ENCODE measurements around the gene ATXN1.

Gene ATXN1

GRCh38 chr6:16412982-16413381 is 348.3 kb downstream of the ATXN1 start:
- H3K27ac ChIP-seq (ENCODE audit: low read depth, low read length), result peak overlapping the region; percentile 53
- H3K79me2 ChIP-seq (ENCODE audit: control insufficient read depth, low read length), result no peaks in the 10 kb centered on the region
- peak overlapping the region; percentile 65 for H3K4me3 ChIP-seq (ENCODE audit: low read length)
- H3K9me3 ChIP-seq (ENCODE audit: control insufficient read depth, insufficient read depth, low read length), result no peaks in the 10 kb centered on the region
- no peaks in the 10 kb centered on the region for H3K27me3 ChIP-seq (ENCODE audit: control insufficient read depth, low read length)
- H4K20me1 ChIP-seq (ENCODE audit: control insufficient read depth, insufficient read depth, low read depth, low read length), result no peaks in the 10 kb centered on the region
- H3K36me3 ChIP-seq (ENCODE audit: control insufficient read depth, low read length), result no peaks in the 10 kb centered on the region
- peak overlapping the region; percentile 80 for H3K4me2 ChIP-seq (ENCODE audit: low read length)
- peaks cover 8% of the 10 kb centered on the region for H3F3A ChIP-seq (ENCODE audit: control insufficient read depth, insufficient read depth)
- H3K9me2 ChIP-seq (replicated peaks; ENCODE audit: control insufficient read depth, low read length), result no peaks in the 10 kb centered on the region
- TF ChIP-seq EZH2phosphoT487 (IDR thresholded peaks at IDR 0.05; ENCODE audit: borderline replicate concordance, low read length) (no peak), CTCF (IDR thresholded peaks at IDR 0.05; ENCODE audit: low read depth, low read length, poor library complexity, severe bottlenecking) (no peak)
- peaks cover 68% of the 10 kb centered on the region for H3K4me1 ChIP-seq (ENCODE audit: control insufficient read depth, low read length)

- TF ChIP-seq CTCF (IDR thresholded peaks at IDR 0.05; ENCODE audit: low read depth, low read length, poor library complexity, severe bottlenecking) (no peak), EZH2phosphoT487 (IDR thresholded peaks at IDR 0.05; ENCODE audit: borderline replicate concordance, low read length) (no peak)
- Histone ChIP-seq H3K4me3 (ENCODE audit: low read length) (no peak overlapping the region), H3K4me2 (ENCODE audit: low read length) (no peak overlapping the region), H3F3A (ENCODE audit: control insufficient read depth, insufficient read depth) (peaks cover 8% of the 10 kb centered on the region), H3K9me2 (replicated peaks; ENCODE audit: control insufficient read depth, low read length) (no peaks in the 10 kb centered on the region), H4K20me1 (ENCODE audit: control insufficient read depth, insufficient read depth, low read depth, low read length) (no peaks in the 10 kb centered on the region), H3K4me1 (ENCODE audit: control insufficient read depth, low read length) (peaks cover 76% of the 10 kb centered on the region), H3K27me3 (ENCODE audit: control insufficient read depth, low read length) (no peaks in the 10 kb centered on the region), H3K9me3 (ENCODE audit: control insufficient read depth, insufficient read depth, low read length) (no peaks in the 10 kb centered on the region), H3K36me3 (ENCODE audit: control insufficient read depth, low read length) (no peaks in the 10 kb centered on the region), H3K27ac (ENCODE audit: low read depth, low read length) (no peak overlapping the region), H3K79me2 (ENCODE audit: control insufficient read depth, low read length) (no peaks in the 10 kb centered on the region)
Measured at GRCh38 chr6:16412171-16412570, 349.1 kb downstream of the ATXN1 start.

- Histone ChIP-seq H3K79me2 (ENCODE audit: control insufficient read depth, low read length) (no peaks in the 10 kb centered on the region), H4K20me1 (ENCODE audit: control insufficient read depth, insufficient read depth, low read depth, low read length) (no peaks in the 10 kb centered on the region), H3K4me2 (ENCODE audit: low read length) (peak overlapping the region; percentile 50), H3K4me1 (ENCODE audit: control insufficient read depth, low read length) (peaks cover 80% of the 10 kb centered on the region), H3K36me3 (ENCODE audit: control insufficient read depth, low read length) (no peaks in the 10 kb centered on the region), H3K9me3 (ENCODE audit: control insufficient read depth, insufficient read depth, low read length) (no peaks in the 10 kb centered on the region), H3F3A (ENCODE audit: control insufficient read depth, insufficient read depth) (peaks cover 8% of the 10 kb centered on the region), H3K27me3 (ENCODE audit: control insufficient read depth, low read length) (no peaks in the 10 kb centered on the region), H3K9me2 (replicated peaks; ENCODE audit: control insufficient read depth, low read length) (no peaks in the 10 kb centered on the region), H3K4me3 (ENCODE audit: low read length) (no peak overlapping the region), H3K27ac (ENCODE audit: low read depth, low read length) (no peak overlapping the region)
- TF ChIP-seq EZH2phosphoT487 (IDR thresholded peaks at IDR 0.05; ENCODE audit: borderline replicate concordance, low read length) (no peak), CTCF (IDR thresholded peaks at IDR 0.05; ENCODE audit: low read depth, low read length, poor library complexity, severe bottlenecking) (peak; percentile 91)
Measured at GRCh38 chr6:16409531-16410441, 351.5 kb downstream of the ATXN1 start.
